Epithelial cell of proximal tubule (primary cell): Measurements from ENCODE around the gene SPRR1A. TPM values are rescaled to one million over a fixed set of nuclear protein-coding genes. Genes with fewer than 3 reads are reported as not detected.

Experiments used
- DNase-seq: peaks from one replicate; pipeline ENCODE4 v3.0.0-alpha.2; 2011; ENCODE audit warnings: low read depth
- H3K4me3 ChIP-seq: 2 replicates; pipeline ENCODE4 v1.5.1; 2011; ENCODE audit warnings: low read depth, mild to moderate bottlenecking, low read length
- total RNA-seq: library from RNA; depleted of rRNA; stranded (reverse); fragments of >200 nt; gene quantifications from 2 replicates; pipeline ENCODE4 v1.2.3, GENCODE V29; 2015
- TF ChIP-seq, protein P1 (sequence below): conservative IDR thresholded peaks from 2 replicates; pipeline ENCODE4 v1.5.1; 2012; ENCODE audit warnings: low read depth, mild to moderate bottlenecking, low read length

Gene SPRR1A
- total RNA-seq, 1 donor from 2014 or later: not detected

DNA sequence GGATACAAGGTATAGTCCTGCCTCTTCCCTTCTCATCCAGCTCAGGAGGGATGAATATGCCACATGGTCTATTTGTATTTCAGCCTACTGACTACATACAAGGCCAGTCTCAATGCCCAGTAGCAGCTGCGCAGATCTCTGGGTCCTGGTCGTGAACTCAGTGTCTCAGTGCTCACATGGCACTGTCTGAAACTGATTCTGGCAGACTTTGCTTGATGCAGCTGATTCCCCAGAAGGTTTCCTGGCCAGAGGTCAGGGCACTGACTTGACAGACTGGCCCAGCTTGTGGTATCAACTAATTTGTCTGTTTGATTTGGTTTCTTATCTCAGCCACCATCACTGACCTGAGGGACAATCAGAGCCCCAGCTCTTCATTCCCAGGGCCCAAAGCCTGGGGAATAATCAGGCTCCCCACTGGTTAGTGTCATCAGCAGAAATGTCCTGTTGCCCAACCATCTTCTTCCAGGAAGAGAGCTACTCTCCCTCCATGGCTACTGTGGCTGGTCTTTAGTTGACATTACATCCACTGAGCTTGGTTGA lies 20.9 kb upstream of the SPRR1A start:
- H3K4me3 ChIP-seq: no peak overlapping the region
- TF ChIP-seq, protein P1, sequence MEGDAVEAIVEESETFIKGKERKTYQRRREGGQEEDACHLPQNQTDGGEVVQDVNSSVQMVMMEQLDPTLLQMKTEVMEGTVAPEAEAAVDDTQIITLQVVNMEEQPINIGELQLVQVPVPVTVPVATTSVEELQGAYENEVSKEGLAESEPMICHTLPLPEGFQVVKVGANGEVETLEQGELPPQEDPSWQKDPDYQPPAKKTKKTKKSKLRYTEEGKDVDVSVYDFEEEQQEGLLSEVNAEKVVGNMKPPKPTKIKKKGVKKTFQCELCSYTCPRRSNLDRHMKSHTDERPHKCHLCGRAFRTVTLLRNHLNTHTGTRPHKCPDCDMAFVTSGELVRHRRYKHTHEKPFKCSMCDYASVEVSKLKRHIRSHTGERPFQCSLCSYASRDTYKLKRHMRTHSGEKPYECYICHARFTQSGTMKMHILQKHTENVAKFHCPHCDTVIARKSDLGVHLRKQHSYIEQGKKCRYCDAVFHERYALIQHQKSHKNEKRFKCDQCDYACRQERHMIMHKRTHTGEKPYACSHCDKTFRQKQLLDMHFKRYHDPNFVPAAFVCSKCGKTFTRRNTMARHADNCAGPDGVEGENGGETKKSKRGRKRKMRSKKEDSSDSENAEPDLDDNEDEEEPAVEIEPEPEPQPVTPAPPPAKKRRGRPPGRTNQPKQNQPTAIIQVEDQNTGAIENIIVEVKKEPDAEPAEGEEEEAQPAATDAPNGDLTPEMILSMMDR: no peak
- no peak for DNase-seq

DNA sequence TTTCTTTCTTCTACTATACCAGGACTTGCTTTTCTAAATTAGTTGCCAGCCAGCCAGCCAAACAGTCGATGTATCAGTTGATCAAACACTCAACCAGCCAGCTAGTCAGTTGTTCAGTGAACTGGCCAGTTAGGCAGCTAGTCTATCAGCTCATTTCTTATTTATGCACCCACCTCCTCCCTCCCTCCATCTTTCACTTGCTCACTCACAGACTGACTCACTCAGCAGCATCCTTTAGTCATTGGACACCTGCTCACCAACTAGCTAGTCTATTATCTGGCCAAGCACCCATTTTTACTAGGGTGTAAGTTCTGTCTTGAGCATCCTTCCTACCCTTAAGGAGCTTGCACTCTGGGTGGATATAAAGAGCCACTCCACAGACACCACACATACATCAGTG lies 19.3 kb upstream of the SPRR1A start:
- TF ChIP-seq, protein P1: no peak
- DNase-seq: no peak

DNA sequence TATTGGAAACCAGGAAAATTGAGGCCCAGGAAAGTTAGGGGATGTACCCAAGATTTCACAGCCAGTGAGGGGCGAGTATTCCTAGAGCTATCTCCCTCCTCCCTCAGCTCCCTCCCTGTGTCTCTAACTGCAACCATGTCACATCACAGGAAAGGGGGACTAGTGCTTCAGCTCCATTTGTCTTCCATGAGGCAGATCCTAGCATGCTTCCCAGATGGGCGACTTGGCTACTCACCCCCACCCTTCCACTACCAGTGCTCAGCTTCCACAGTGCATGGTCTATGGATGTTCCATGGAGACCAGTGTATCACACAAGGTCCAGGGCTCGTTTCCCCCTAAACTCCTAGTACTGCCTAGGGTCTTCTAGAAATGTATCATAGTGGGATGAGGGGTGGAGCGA lies 18.0 kb upstream of the SPRR1A start:
- H3K4me3 ChIP-seq: no peak overlapping the region
- TF ChIP-seq, protein P1: no peak
- no peak for DNase-seq

More for the DNA sequence above, 19.3 kb upstream of the SPRR1A start:
- H3K4me3 ChIP-seq: no peak overlapping the region

DNA sequence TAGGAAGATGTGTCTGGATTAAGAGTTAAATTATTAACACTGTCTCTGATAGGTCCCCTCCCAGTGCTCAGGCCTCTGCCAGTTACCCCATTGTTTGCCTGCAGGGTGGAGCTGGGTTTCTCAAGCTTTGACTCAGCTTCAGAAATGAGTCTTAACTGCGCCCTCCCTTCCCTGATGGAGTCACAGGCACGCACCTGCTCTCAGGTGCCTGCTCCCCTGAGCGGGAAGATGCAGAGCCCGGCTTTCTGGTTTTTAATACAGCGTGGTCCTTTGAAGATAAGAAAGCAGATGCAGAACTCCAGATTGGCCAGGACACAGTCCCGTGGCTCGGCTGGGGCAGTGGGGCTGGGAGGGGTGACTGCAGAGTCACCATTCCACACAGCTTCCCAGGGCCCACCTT lies 16.7 kb upstream of the SPRR1A start:
- no peak for DNase-seq
- TF ChIP-seq, protein P1: no peak
- no peak overlapping the region for H3K4me3 ChIP-seq

DNA sequence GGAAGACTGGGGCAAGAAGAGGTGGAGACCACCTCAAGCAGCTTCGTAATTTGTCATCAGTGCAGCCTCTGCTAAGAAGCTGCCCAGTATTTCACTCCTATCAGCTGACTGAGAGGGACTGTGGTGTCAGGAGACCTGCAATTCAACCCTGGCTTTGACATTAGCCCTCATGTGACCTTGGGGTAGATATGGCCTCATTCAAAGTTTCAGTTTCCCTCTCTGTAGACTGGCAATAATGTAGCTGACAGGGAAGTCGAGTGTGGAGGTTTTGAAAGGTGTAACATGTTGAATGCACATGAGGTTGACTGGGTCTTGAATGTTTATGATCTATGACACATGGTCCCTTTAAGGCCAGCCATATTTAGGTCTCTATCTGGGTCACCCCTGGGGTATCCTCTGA lies 15.6 kb upstream of the SPRR1A start:
- no peak overlapping the region for H3K4me3 ChIP-seq
- TF ChIP-seq, protein P1: no peak
- no peak for DNase-seq

DNA sequence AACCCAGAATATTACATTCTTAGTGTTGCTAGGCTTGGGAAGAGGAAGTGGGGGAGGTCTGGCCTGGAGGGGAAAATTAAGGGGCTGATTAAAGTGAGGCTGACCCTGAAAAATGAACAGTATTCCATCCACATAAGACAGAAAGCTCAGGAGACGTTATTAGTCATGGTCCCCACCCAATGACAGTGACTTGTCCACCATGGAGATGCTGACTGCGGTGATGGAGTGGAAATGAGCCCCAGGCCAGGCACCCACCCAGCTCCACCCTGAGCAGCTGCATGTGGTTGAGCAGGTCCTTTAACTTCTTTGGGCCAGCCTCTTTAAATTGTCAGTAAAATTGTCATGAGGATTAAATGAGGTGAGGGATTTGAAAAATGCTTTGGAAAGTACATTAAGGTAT lies 14.8 kb upstream of the SPRR1A start:
- H3K4me3 ChIP-seq: no peak overlapping the region
- no peak for DNase-seq
- TF ChIP-seq, protein P1: no peak

DNA sequence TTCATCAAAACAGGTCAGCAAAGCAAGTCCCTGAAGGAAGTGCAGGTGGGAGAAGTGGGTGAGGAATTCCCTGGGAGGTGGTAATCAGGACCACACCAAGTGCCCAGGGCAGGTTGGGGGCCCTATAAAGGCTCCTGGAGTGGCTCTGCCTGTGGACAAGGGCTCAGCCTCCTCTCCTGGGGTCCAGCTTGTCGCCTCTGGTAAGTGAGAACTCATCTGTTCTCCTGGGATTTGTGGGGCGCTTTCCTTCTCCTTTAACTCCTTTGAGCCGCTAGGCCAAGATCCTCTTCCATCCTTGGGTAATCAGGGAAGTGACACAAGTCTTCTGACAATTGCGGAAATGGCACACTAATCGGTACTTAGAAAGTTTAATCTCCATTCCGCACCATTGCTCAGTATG lies 13.4 kb upstream of the SPRR1A start, which contains the start of gene SPRR4:
TSS of gene SPRR4 (plus strand) at position 154 of the 400 bp plus-strand sequence. CDS start 1,243 bp downstream, outside the sequence.
- no peak within 1 kb of the TSS for H3K4me3 ChIP-seq
- TF ChIP-seq, protein P1: no peak
- no peak for DNase-seq
